ENCODE measurements around the gene TMEM100. TPM values are rescaled to one million over a fixed set of nuclear protein-coding genes. Genes with fewer than 3 reads are reported as not detected.

The TMEM100 gene
- total RNA-seq, 4 donors from 2014 or later: 2.5 to 12.9 (median 6.4) TPM

- Histone ChIP-seq H3K36me3 (no peaks in the 10 kb centered on the region), H3K9me3 (no peaks in the 10 kb centered on the region), H3K27ac (peak overlapping the region in 2 of 3 donors; percentile 15 to 27), H3K4me3 (replicated peaks in 1 of 3) (no peak overlapping the region), H3K27me3 (no peaks in the 10 kb centered on the region), H3K4me1 (peaks cover 13 to 41% of the 10 kb centered on the region in 2 donors)
- TF ChIP-seq POLR2A (IDR thresholded peaks at IDR 0.05) (no peak), CTCF (IDR thresholded peaks at IDR 0.05) (no peak)
- 48 to 52% methylated on average over 5 of the region's 5 CpGs for WGBS, 2 donors
- intact Hi-C loops (cut with DNase I): loop anchor here (10.0 kb wide), 1 partner anchor 46 kb away; no protein-coding TSS in a partner anchor
- DNase-seq: peak; percentile 52 to 56
Observed at GRCh38 chr17:55728361-55728760, 5.7 kb upstream of the TMEM100 start.

- peaks cover 10 to 37% of the 10 kb centered on the region in 2 donors for H3K4me1 ChIP-seq
- no peaks in the 10 kb centered on the region for H3K27me3 ChIP-seq
- TF ChIP-seq CTCF (IDR thresholded peaks at IDR 0.05) (no peak), POLR2A (IDR thresholded peaks at IDR 0.05) (no peak)
- 77 to 97% methylated on average over 1 of the region's 1 CpG for WGBS, 2 donors
- no peaks in the 10 kb centered on the region for H3K36me3 ChIP-seq
- no peak overlapping the region for H3K27ac ChIP-seq
- H3K9me3 ChIP-seq: no peaks in the 10 kb centered on the region
- DNase-seq: no peak
- no peak overlapping the region for H3K4me3 ChIP-seq (replicated peaks in 1 of 3)
- intact Hi-C loops (cut with DNase I): loop anchor here (10.0 kb wide), 1 partner anchor 47 kb away; no protein-coding TSS in a partner anchor
Observed at GRCh38 chr17:55727920-55728319, 5.3 kb upstream of the TMEM100 start.

- Histone ChIP-seq H3K9me3 (no peaks in the 10 kb centered on the region), H3K27me3 (no peaks in the 10 kb centered on the region), H3K36me3 (no peaks in the 10 kb centered on the region), H3K4me3 (replicated peaks in 1 of 3) (no peak overlapping the region), H3K27ac (no peak overlapping the region), H3K4me1 (peaks cover 5 to 37% of the 10 kb centered on the region in 2 donors)
- DNase-seq: no peak
- intact Hi-C loops (cut with DNase I): loop anchor here (10.0 kb wide), 1 partner anchor 48 kb away; no protein-coding TSS in a partner anchor
- WGBS, 2 donors: 91 to 93% methylated on average over 6 of the region's 6 CpGs
- TF ChIP-seq POLR2A (IDR thresholded peaks at IDR 0.05) (no peak), CTCF (IDR thresholded peaks at IDR 0.05) (no peak)
Observed at GRCh38 chr17:55727275-55727674, 4.6 kb upstream of the TMEM100 start.

- intact Hi-C loops (cut with DNase I): loop anchor here (10.0 kb wide), 1 partner anchor 48 kb away; no protein-coding TSS in a partner anchor
- no peak for TF ChIP-seq POLR2A (IDR thresholded peaks at IDR 0.05)
- TF ChIP-seq CTCF (IDR thresholded peaks at IDR 0.05): no peak
- no peaks in the 10 kb centered on the region for H3K36me3 ChIP-seq
- peak overlapping the region in 1 of 3 donors; percentile 45 for H3K27ac ChIP-seq
- no peak overlapping the region for H3K4me3 ChIP-seq (replicated peaks in 1 of 3)
- peaks cover 5 to 39% of the 10 kb centered on the region in 2 donors for H3K4me1 ChIP-seq
- DNase-seq: peak; percentile 52 to 54
- H3K27me3 ChIP-seq: no peaks in the 10 kb centered on the region
- 70% methylated on average over 2 of the region's 2 CpGs for WGBS, 2 donors
- H3K9me3 ChIP-seq: no peaks in the 10 kb centered on the region
Observed at GRCh38 chr17:55726440-55726839, 3.8 kb upstream of the TMEM100 start.

GRCh38 chr17:55723488-55723848 lies 804 bp upstream of the TMEM100 start:
- H3K9me3 ChIP-seq: no peaks in the 10 kb centered on the region
- H3K36me3 ChIP-seq: no peaks in the 10 kb centered on the region
- H3K27ac ChIP-seq: peak overlapping the region in 2 of 3 donors; percentile 40 to 58
- TF ChIP-seq CTCF (IDR thresholded peaks at IDR 0.05) (no peak), POLR2A (IDR thresholded peaks at IDR 0.05) (no peak)
- intact Hi-C loops (cut with DNase I): loop anchor here (10.0 kb wide), 1 partner anchor 51 kb away; no protein-coding TSS in a partner anchor
- H3K4me1 ChIP-seq: peaks cover under 1 to 23% of the 10 kb centered on the region in 2 donors
- no peak for DNase-seq
- no peaks in the 10 kb centered on the region for H3K27me3 ChIP-seq
- no peak overlapping the region for H3K4me3 ChIP-seq (replicated peaks in 1 of 3)
